ENCODE data around the gene MAN2C1.
A peak's percentile ranks its signal among the peaks of the same experiment; 100 is the strongest.

The MAN2C1 gene

GRCh38 chr15:75367913-75368688 is at the start of gene MAN2C1:
Gene MAN2C1, minus strand, starts transcription at chr15:75368607. Its CDS starts 24 bp downstream, at chr15:75368583.
- DNase-seq (ENCODE audit: low read depth) = peak; percentile 81
- H3K4me3 ChIP-seq (ENCODE audit: control insufficient read depth, low read depth, low read length) = peak within 1 kb of the TSS; percentile 69
- TF ChIP-seq CTCF (IDR thresholded peaks at IDR 0.05; ENCODE audit: control insufficient read depth, insufficient read depth, low read depth, low read length, missing control alignments) = peak; percentile 82

- no peak for DNase-seq (ENCODE audit: low read depth)
- no peak overlapping the region for H3K4me3 ChIP-seq (ENCODE audit: control insufficient read depth, low read depth, low read length)
- TF ChIP-seq CTCF (IDR thresholded peaks at IDR 0.05; ENCODE audit: control insufficient read depth, insufficient read depth, low read depth, low read length, missing control alignments) = no peak
Observed at GRCh38 chr15:75416584-75416983, 48.2 kb upstream of the MAN2C1 start.

GRCh38 chr15:75410196-75410595 is 41.8 kb upstream of the MAN2C1 start:
- no peak for DNase-seq (ENCODE audit: low read depth)
- H3K4me3 ChIP-seq (ENCODE audit: control insufficient read depth, low read depth, low read length) = no peak overlapping the region
- TF ChIP-seq CTCF (IDR thresholded peaks at IDR 0.05; ENCODE audit: control insufficient read depth, insufficient read depth, low read depth, low read length, missing control alignments) = no peak

- no peak overlapping the region for H3K4me3 ChIP-seq (ENCODE audit: control insufficient read depth, low read depth, low read length)
- DNase-seq (ENCODE audit: low read depth) = no peak
- TF ChIP-seq CTCF (IDR thresholded peaks at IDR 0.05; ENCODE audit: control insufficient read depth, insufficient read depth, low read depth, low read length, missing control alignments) = no peak
Observed at GRCh38 chr15:75407083-75407482, 38.7 kb upstream of the MAN2C1 start.

GRCh38 chr15:75403892-75404291 is 35.5 kb upstream of the MAN2C1 start:
- no peak for TF ChIP-seq CTCF (IDR thresholded peaks at IDR 0.05; ENCODE audit: control insufficient read depth, insufficient read depth, low read depth, low read length, missing control alignments)
- no peak for DNase-seq (ENCODE audit: low read depth)
- no peak overlapping the region for H3K4me3 ChIP-seq (ENCODE audit: control insufficient read depth, low read depth, low read length)

- TF ChIP-seq CTCF (IDR thresholded peaks at IDR 0.05; ENCODE audit: control insufficient read depth, insufficient read depth, low read depth, low read length, missing control alignments) = no peak
- H3K4me3 ChIP-seq (ENCODE audit: control insufficient read depth, low read depth, low read length) = no peak overlapping the region
- peak; percentile 8 for DNase-seq (ENCODE audit: low read depth)
Observed at GRCh38 chr15:75397494-75397893, 29.1 kb upstream of the MAN2C1 start.
